Endothelial cell of umbilical vein (primary cell): Measurements from ENCODE around the gene ADAMTSL5. TPM values are rescaled to one million over a fixed set of nuclear protein-coding genes. Genes with fewer than 3 reads are reported as not detected.

Experiments used
- BruUV-seq: library from RNA; stranded (reverse); fragments of 400-500 nt; replicated peaks from 2 replicates; lab custom pipeline; 2021; lab: Mats Ljungman, UMichigan
- CTCF ChIA-PET: fragments of 300-600, 350-600 bp; sonication (Branson Sonifier 250); formaldehyde crosslinking; loops from one replicate; lab custom pipeline; 2021; ENCODE audit warnings: antibody characterized with exemption, inconsistent platforms; lab: Charles Lee
- POLR2A ChIA-PET: fragments of 300-600, 350-600 bp; sonication (Branson Sonifier 250); formaldehyde crosslinking; loops from one replicate; lab custom pipeline; 2021; ENCODE audit warnings: antibody characterized with exemption, inconsistent platforms; lab: Charles Lee
- DNase-seq: peaks from one replicate; pipeline ENCODE4 v3.0.0-alpha.2; 2011; ENCODE audit warnings: low read depth, low spot score
- FAIRE-seq: peaks from 2 replicates; lab custom pipeline; 2011; peaks lifted over from hg19 to GRCh38; lab: Jason Lieb, UNC
- H2AFZ ChIP-seq: 2 replicates; pipeline ENCODE4 v1.6.0; 2012; ENCODE audit warnings: low read depth, low read length, control low read depth, inconsistent platforms
- H3K27ac ChIP-seq: 2 replicates; pipeline ENCODE4 v1.5.1; 2011; ENCODE audit warnings: low read depth, mild to moderate bottlenecking, control low read depth, low read length, moderate library complexity; ENCODE audit not compliant: insufficient read depth
- H3K27me3 ChIP-seq, 2 experiments: 2 replicates each; pipeline versions ENCODE4 v1.6.0 to v1.6.1; 2011; ENCODE audit warnings: low read length in 2 of 2, mixed read lengths in 1 of 2; ENCODE audit not compliant: control insufficient read depth in 2 of 2, insufficient read depth in 2 of 2
- H3K36me3 ChIP-seq, 2 experiments: 2 replicates in 1 of 2; 3 replicates in 1 of 2; pipeline ENCODE4 v1.5.1; 2011; ENCODE audit warnings: low read length in 2 of 2, mild to moderate bottlenecking in 1 of 2, moderate library complexity in 1 of 2; ENCODE audit not compliant: control insufficient read depth in 2 of 2, insufficient read depth in 2 of 2; ENCODE audit errors: extremely low read depth in 1 of 2
- H3K4me1 ChIP-seq: 3 replicates; pipeline ENCODE4 v1.5.1; 2011; ENCODE audit warnings: mild to moderate bottlenecking, low read length; ENCODE audit not compliant: control insufficient read depth, insufficient read depth; ENCODE audit errors: extremely low read depth
- H3K4me2 ChIP-seq: 2 replicates; pipeline ENCODE4 v1.6.1; 2011; ENCODE audit warnings: low read length, control low read depth, mixed read lengths; ENCODE audit not compliant: insufficient read depth
- H3K4me3 ChIP-seq, 3 experiments: fragments of 200-600 bp in 1 of 3; sonication (generic), shearing (Covaris generic) in 1 of 3; replicated peaks in 1 of 3; 2 replicates each; pipeline ENCODE4 v1.5.1; 2011 to 2016; ENCODE audit warnings: control low read depth in 3 of 3, low read length in 3 of 3, mild to moderate bottlenecking in 2 of 3, inconsistent platforms in 1 of 3, low read depth in 1 of 3, moderate library complexity in 1 of 3; ENCODE audit not compliant: insufficient read depth in 1 of 3
- H3K79me2 ChIP-seq: 2 replicates; pipeline ENCODE4 v1.6.0; 2012; ENCODE audit warnings: low read length, inconsistent platforms; ENCODE audit not compliant: control insufficient read depth, insufficient read depth
- H3K9ac ChIP-seq: replicated peaks from 2 replicates; pipeline ENCODE3; 2011; ENCODE audit warnings: low read length, control low read depth; ENCODE audit not compliant: insufficient read depth; ENCODE audit errors: extremely low read depth
- H3K9me1 ChIP-seq: replicated peaks from 3 replicates; pipeline ENCODE4 v1.6.0; 2011; ENCODE audit warnings: mild to moderate bottlenecking, low read length; ENCODE audit not compliant: control insufficient read depth, insufficient read depth; ENCODE audit errors: extremely low read depth
- H3K9me3 ChIP-seq: replicated peaks from 2 replicates; pipeline ENCODE4 v1.5.1; 2012; ENCODE audit warnings: low read length, inconsistent platforms; ENCODE audit not compliant: control insufficient read depth, insufficient read depth
- H4K20me1 ChIP-seq: replicated peaks from 2 replicates; pipeline ENCODE3; 2011; ENCODE audit warnings: mild to moderate bottlenecking, low read length; ENCODE audit not compliant: control insufficient read depth, insufficient read depth; ENCODE audit errors: extremely low read depth
- EZH2 ChIP-seq: IDR thresholded peaks from 2 replicates; pipeline ENCODE4 v1.6.1; 2012; ENCODE audit warnings: borderline replicate concordance, low read depth, mild to moderate bottlenecking, moderate library complexity, low read length, inconsistent platforms; ENCODE audit not compliant: severe bottlenecking
- FOS ChIP-seq: IDR thresholded peaks from 2 replicates; pipeline ENCODE4 v1.6.1; 2011; ENCODE audit warnings: mild to moderate bottlenecking, low read length, moderate library complexity, borderline replicate concordance; ENCODE audit not compliant: insufficient read depth
- GATA2 ChIP-seq: IDR thresholded peaks from 2 replicates; pipeline ENCODE4 v1.7.0; 2011; ENCODE audit warnings: low read depth, mild to moderate bottlenecking, moderate library complexity, mixed read lengths, low read length; ENCODE audit not compliant: insufficient read length, insufficient read depth
- JUN ChIP-seq: IDR thresholded peaks from 2 replicates; pipeline ENCODE4 v1.6.1; 2011; ENCODE audit warnings: borderline replicate concordance, low read depth; ENCODE audit not compliant: insufficient read length, insufficient read depth
- MAX ChIP-seq: IDR thresholded peaks from 2 replicates; pipeline ENCODE4 v1.6.1; 2011; ENCODE audit not compliant: insufficient read depth, insufficient read length
- MYC ChIP-seq: IDR thresholded peaks from one replicate; pipeline ENCODE4 v1.6.1; 2011; ENCODE audit warnings: mild to moderate bottlenecking, low read depth, low read length
- POLR2A ChIP-seq: IDR thresholded peaks from 2 replicates; pipeline ENCODE4 v1.6.1; 2012; ENCODE audit warnings: low read depth, mild to moderate bottlenecking, control low read depth, low read length
- POLR2AphosphoS5 ChIP-seq: IDR thresholded peaks from 2 replicates; pipeline ENCODE4 v1.6.1; 2012; ENCODE audit warnings: low read depth, mild to moderate bottlenecking, control low read depth, low read length, moderate library complexity; ENCODE audit not compliant: insufficient read depth
- dilution Hi-C: fragments of 300-500 bp; cut with MboI; formaldehyde crosslinking; loops from one replicate; pipeline ENCODE4 v1.15.0; 2019; ENCODE audit warnings: low sequenced_read_pairs; ENCODE audit not compliant: extremely low pct_ligation_motif_present
- intact Hi-C: fragments of 100-400 bp; cut with micrococcal nuclease; formaldehyde crosslinking; loops from one replicate; pipeline ENCODE4 v1.10.0; 2022
- polyA plus RNA-seq, 4 experiments: library from polyadenylated mRNA; depleted of rRNA in 3 of 4; stranded (reverse) in 3 of 4; unstranded in 1 of 4; fragments of >200 nt; gene quantifications; 2 replicates each; pipeline versions ENCODE4 v1.2.1 to v1.2.3, GENCODE V29; 2011 to 2012; ENCODE audit warnings: missing spikeins in 1 of 4
- total RNA-seq: library from RNA; stranded (reverse); gene quantifications from 2 replicates; pipeline ENCODE4 v1.2.3, GENCODE V29; 2021
- TF ChIP-seq, protein P1 (sequence below), 2 donors: IDR thresholded peaks; 1 replicate in 1 of 2; 2 replicates in 1 of 2; pipeline ENCODE4 v1.5.1; 2011; ENCODE audit warnings: low read length in 2 of 2, mild to moderate bottlenecking in 2 of 2, moderate library complexity in 2 of 2, control low read depth in 1 of 2, inconsistent platforms in 1 of 2, low read depth in 1 of 2; ENCODE audit not compliant: insufficient read depth in 1 of 2; ENCODE audit errors: extremely low read depth in 1 of 2

ADAMTSL5 gene
- total and polyA plus RNA-seq, 2 donors (not counting 3 experiments of a cell fraction or from before 2014, with no cell fraction given): 0.07 TPM; not detected in 1

GRCh38 chr19:1457031-1457739, 55.6 kb downstream of the ADAMTSL5 start:
- dilution Hi-C loops (no loop called here), intact Hi-C loops (no loop called here)
- Histone ChIP-seq H2AFZ (no peak overlapping the region), H3K4me3 (no peak overlapping the region), H3K9ac (no peak overlapping the region), H3K4me2 (no peak overlapping the region), H3K27ac (no peak overlapping the region), H3K9me1 (no peaks in the 10 kb centered on the region), H3K27me3 (peaks cover 16 to 27% of the 10 kb centered on the region in 2 experiments), H3K36me3 (no peaks in the 10 kb centered on the region), H4K20me1 (no peaks in the 10 kb centered on the region), H3K9me3 (no peaks in the 10 kb centered on the region), H3K4me1 (no peaks in the 10 kb centered on the region), H3K79me2 (no peaks in the 10 kb centered on the region)
- BruUV-seq: no TSS peak
- ChIA-PET POLR2A (no interaction called here), CTCF (no interaction called here)
- no peak for DNase-seq
- no peak for FAIRE-seq
- no peak for TF ChIP-seq GATA2
- TF ChIP-seq, protein P1, sequence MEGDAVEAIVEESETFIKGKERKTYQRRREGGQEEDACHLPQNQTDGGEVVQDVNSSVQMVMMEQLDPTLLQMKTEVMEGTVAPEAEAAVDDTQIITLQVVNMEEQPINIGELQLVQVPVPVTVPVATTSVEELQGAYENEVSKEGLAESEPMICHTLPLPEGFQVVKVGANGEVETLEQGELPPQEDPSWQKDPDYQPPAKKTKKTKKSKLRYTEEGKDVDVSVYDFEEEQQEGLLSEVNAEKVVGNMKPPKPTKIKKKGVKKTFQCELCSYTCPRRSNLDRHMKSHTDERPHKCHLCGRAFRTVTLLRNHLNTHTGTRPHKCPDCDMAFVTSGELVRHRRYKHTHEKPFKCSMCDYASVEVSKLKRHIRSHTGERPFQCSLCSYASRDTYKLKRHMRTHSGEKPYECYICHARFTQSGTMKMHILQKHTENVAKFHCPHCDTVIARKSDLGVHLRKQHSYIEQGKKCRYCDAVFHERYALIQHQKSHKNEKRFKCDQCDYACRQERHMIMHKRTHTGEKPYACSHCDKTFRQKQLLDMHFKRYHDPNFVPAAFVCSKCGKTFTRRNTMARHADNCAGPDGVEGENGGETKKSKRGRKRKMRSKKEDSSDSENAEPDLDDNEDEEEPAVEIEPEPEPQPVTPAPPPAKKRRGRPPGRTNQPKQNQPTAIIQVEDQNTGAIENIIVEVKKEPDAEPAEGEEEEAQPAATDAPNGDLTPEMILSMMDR (IDR thresholded peaks at IDR 0.05; ENCODE audit: extremely low read depth in 1 of 2, insufficient read depth in 1 of 2, low read depth in 1 of 2, low read length in 2 of 2): peak in 1 of 2 donors; percentile 8

DNA sequence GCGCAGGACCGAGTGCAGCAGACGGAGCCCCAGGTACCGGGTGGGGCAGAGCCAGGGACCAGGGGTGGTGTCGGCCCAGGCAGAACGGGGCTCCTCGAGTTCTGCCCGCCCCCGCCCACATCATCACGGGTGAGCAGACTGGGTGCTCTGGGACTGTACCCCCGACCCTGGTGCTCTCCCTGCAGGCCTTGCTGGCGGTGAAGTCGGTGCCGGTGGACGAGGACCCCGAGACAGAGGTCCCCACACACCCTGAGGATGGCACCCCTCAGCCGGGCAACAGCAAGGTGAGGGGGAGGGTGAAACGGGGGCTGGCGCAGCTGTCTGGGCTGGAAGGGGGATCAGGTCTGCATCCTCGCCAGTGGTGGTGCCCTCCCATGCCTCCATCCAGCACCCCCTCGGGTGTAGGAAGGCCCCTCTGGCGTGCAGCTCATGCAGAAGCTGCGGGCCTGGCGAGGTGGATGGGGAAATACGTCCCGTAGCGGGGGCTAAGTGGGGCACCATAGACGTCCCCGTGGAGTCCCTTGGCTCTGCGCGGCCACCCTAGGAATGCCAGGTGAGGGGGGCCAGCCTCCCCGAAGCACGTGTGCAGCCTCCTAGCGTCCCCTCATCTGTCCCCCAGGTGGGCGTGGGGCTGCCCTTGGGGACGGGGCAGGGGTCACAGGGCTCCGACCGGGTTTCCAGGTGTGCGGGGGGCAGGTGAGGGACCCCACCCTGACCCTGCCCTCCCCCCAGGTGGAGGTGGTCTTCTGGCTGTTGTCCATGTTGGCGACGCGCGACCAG, 56.5 kb downstream of the ADAMTSL5 start:
- DNase-seq: no peak

More for the DNA sequence above, 56.5 kb downstream of the ADAMTSL5 start:
- Histone ChIP-seq H3K79me2 (no peaks in the 10 kb centered on the region), H3K27ac (no peak overlapping the region), H3K9me3 (no peaks in the 10 kb centered on the region), H3K4me3 (no peak overlapping the region), H3K4me2 (no peak overlapping the region), H2AFZ (no peak overlapping the region), H4K20me1 (no peaks in the 10 kb centered on the region), H3K36me3 (no peaks in the 10 kb centered on the region), H3K9me1 (no peaks in the 10 kb centered on the region), H3K4me1 (no peaks in the 10 kb centered on the region), H3K9ac (no peak overlapping the region), H3K27me3 (peaks cover 21 to 27% of the 10 kb centered on the region in 2 experiments)
- CTCF ChIA-PET: interaction anchor here (2.0 to 3.7 kb wide), 2 partner anchors 10 to 12 kb away, joined by 11 to 28 read pairs; no protein-coding TSS in a partner anchor
- intact Hi-C loops (no loop called here), dilution Hi-C loops (no loop called here)
- POLR2A ChIA-PET: no interaction called here
- no peak for TF ChIP-seq JUN
- no peak for TF ChIP-seq FOS
- no peak for TF ChIP-seq MYC
- no peak for TF ChIP-seq POLR2A
- TF ChIP-seq POLR2AphosphoS5: no peak
- TF ChIP-seq, protein P1 (IDR thresholded peaks at IDR 0.05; ENCODE audit: extremely low read depth in 1 of 2, insufficient read depth in 1 of 2, low read depth in 1 of 2, low read length in 2 of 2): no peak
- no peak for TF ChIP-seq EZH2
- no peak for TF ChIP-seq MAX
- no peak for TF ChIP-seq GATA2
- BruUV-seq: no TSS peak
- FAIRE-seq: no peak
